ENCODE results near the gene LRP11. TPM values are rescaled to one million over a fixed set of nuclear protein-coding genes. Genes with fewer than 3 reads are reported as not detected.

The LRP11 gene
- total and polyA plus RNA-seq, 9 of the 15 experiments (the other 6 are each of a cell fraction or from before 2014, with no cell fraction given), result 0.51 to 3.5 (median 2.4) TPM

DNA sequence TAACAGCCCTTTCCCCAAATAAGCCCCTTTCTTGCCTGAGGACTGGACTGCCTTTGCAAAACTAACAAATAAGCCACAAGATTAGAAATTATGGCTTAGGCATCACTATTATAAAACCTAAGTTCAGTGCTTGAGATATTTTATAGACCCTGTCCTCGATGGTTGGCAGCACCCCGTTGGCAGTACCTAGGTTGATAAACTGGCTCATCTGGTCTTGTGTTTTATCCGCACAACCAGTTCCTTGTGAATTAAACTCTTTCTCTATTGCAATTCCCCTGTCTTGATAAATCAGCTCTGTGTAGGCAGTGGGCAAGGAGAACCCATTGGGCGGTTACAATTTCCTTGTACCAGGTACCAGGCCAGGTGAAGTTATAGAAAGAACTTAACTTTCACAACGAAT is 6.6 kb downstream of the LRP11 start (continued):
- TF ChIP-seq, protein P1, sequence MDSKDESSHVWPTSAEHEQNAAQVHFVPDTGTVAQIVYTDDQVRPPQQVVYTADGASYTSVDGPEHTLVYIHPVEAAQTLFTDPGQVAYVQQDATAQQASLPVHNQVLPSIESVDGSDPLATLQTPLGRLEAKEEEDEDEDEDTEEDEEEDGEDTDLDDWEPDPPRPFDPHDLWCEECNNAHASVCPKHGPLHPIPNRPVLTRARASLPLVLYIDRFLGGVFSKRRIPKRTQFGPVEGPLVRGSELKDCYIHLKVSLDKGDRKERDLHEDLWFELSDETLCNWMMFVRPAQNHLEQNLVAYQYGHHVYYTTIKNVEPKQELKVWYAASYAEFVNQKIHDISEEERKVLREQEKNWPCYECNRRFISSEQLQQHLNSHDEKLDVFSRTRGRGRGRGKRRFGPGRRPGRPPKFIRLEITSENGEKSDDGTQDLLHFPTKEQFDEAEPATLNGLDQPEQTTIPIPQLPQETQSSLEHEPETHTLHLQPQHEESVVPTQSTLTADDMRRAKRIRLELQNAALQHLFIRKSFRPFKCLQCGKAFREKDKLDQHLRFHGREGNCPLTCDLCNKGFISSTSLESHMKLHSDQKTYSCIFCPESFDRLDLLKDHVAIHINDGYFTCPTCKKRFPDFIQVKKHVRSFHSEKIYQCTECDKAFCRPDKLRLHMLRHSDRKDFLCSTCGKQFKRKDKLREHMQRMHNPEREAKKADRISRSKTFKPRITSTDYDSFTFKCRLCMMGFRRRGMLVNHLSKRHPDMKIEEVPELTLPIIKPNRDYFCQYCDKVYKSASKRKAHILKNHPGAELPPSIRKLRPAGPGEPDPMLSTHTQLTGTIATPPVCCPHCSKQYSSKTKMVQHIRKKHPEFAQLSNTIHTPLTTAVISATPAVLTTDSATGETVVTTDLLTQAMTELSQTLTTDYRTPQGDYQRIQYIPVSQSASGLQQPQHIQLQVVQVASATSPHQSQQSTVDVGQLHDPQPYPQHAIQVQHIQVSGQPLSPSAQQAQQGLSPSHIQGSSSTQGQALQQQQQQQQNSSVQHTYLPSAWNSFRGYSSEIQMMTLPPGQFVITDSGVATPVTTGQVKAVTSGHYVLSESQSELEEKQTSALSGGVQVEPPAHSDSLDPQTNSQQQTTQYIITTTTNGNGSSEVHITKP (IDR thresholded peaks at IDR 0.05; ENCODE audit: partially characterized antibody), result no peak
- TF ChIP-seq POLR2G (IDR thresholded peaks at IDR 0.05; ENCODE audit: low read depth, low read length), result no peak
- TF ChIP-seq SMAD2 (IDR thresholded peaks at IDR 0.05; ENCODE audit: low read depth, low read length), result no peak
- no peak for TF ChIP-seq NFYB (IDR thresholded peaks at IDR 0.05; ENCODE audit: extremely low read depth, insufficient read length)

GRCh38 chr6:149856256-149856994 is 7.7 kb downstream of the LRP11 start:
- Histone ChIP-seq H3K4me2 (ENCODE audit: insufficient read depth, low read length) (no peak overlapping the region), H2AFZ (ENCODE audit: low read depth, low read length) (no peak overlapping the region), H3K4me3 (no peak overlapping the region), H3K36me3 (ENCODE audit: control insufficient read depth, insufficient read depth, low read length) (no peaks in the 10 kb centered on the region), H3K9me1 (ENCODE audit: control insufficient read depth, insufficient read depth, low read length) (no peaks in the 10 kb centered on the region), H3K9ac (ENCODE audit: insufficient read depth in 1 of 2, low read depth in 2 of 2, low read length in 2 of 2) (no peak overlapping the region), H3K4me1 (replicated peaks in 1 of 2; ENCODE audit: control insufficient read depth in 2 of 2, insufficient read depth in 2 of 2, low read length in 2 of 2) (peaks cover 0 to 4% of the 10 kb centered on the region in 2 experiments; a peak in 2 of 5 replicates), H3K9me3 (replicated peaks; ENCODE audit: control insufficient read depth, insufficient read depth, low read depth, low read length) (no peaks in the 10 kb centered on the region), H3K79me2 (ENCODE audit: control insufficient read depth, insufficient read depth, low read length) (no peaks in the 10 kb centered on the region), H4K20me1 (replicated peaks; ENCODE audit: control insufficient read depth, insufficient read depth, low read length) (no peaks in the 10 kb centered on the region), H3K27ac (ENCODE audit: extremely low read depth, low read depth, low read length) (no peak overlapping the region), H3K27me3 (ENCODE audit: control insufficient read depth in 2 of 2, insufficient read depth in 2 of 2, low read length in 2 of 2) (peaks cover 8 to 19% of the 10 kb centered on the region in 2 experiments; a peak in 4 of 5 replicates)
- 48% methylated on average over 10 of the region's 10 CpGs for WGBS (ENCODE audit: insufficient coverage, low coverage, missing lambda C conversion rate)
- POLR2A ChIA-PET, result interaction anchor here (0.9 to 1.2 kb wide), 3 partner anchors 9 to 14 kb away, joined by 3 to 8 read pairs (median 3); no protein-coding TSS in a partner anchor
- intact Hi-C loops (cut with micrococcal nuclease) (no loop called here), in situ Hi-C loops (cut with MboI) (no loop called here)
- FAIRE-seq (no peak), ATAC-seq (no peak), DNase-seq (ENCODE audit: extremely low read depth in 1 of 4, low spot score in 3 of 4) (no peak)
- no TSS peak for BruUV-seq (replicated peaks)
- CTCF ChIA-PET (ENCODE audit: low intra/inter-chr PET ratio), result no interaction called here
- no peak for TF ChIP-seq ETS1 (conservative IDR thresholded peaks at IDR 0.05; ENCODE audit: control insufficient read depth, low read depth, low read length)
- no peak for TF ChIP-seq ZNF282 (CRISPR knock-in tag; IDR thresholded peaks at IDR 0.05)
- no peak for TF ChIP-seq ZZZ3 (IDR thresholded peaks at IDR 0.05)
- TF ChIP-seq TCF7 (IDR thresholded peaks at IDR 0.05; ENCODE audit: borderline replicate concordance), result no peak
- TF ChIP-seq NCOA1 (IDR thresholded peaks at IDR 0.05; ENCODE audit: low read depth), result no peak
- no peak for TF ChIP-seq ZNF12 (CRISPR knock-in tag; IDR thresholded peaks at IDR 0.05)
- TF ChIP-seq PTBP1 (IDR thresholded peaks at IDR 0.05; ENCODE audit: low read depth, low read length), result no peak
- TF ChIP-seq TEAD1 (CRISPR knock-in tag; IDR thresholded peaks at IDR 0.05), result no peak
- no peak for TF ChIP-seq ZBTB7A (IDR thresholded peaks at IDR 0.05; ENCODE audit: borderline replicate concordance, control insufficient read depth, low read depth, low read length)
- TF ChIP-seq ZNF184 (CRISPR knock-in tag; IDR thresholded peaks at IDR 0.05), result no peak
